Measurements from ENCODE around the gene PFDN4.

Gene PFDN4

DNA sequence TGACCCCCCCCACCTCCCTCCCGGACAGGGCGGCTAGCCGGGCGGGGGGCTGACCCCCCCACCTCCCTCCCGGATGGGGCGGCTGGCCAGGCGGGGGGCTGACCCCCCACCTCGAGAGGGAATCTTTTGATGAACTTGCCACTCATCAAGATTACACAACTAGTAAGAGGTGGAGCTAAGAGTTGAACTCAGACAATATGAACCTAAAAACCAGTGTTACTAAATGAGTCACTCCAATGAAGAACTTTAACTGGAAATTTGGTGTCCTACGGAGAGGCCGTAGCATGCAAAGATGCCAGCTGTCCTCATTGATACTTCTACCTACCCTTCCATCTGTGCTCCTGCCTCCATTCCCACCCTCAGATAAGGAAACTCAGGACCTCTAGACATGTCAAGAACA is 42.8 kb downstream of the PFDN4 start:
- Histone ChIP-seq H3K4me2 (no peak overlapping the region), H2AFZ (ENCODE audit: low read depth) (no peak overlapping the region), H3K27ac (no peak overlapping the region), H3K79me2 (ENCODE audit: insufficient read depth, low read depth) (no peaks in the 10 kb centered on the region), H3K27me3 (ENCODE audit: insufficient read depth, low read depth) (no peaks in the 10 kb centered on the region), H3K4me3 (IDR thresholded peaks at IDR 0.05; ENCODE audit: insufficient read depth, low read depth, low read length) (no peak overlapping the region), H3K36me3 (ENCODE audit: insufficient read depth) (no peaks in the 10 kb centered on the region), H4K20me1 (ENCODE audit: insufficient read depth) (no peaks in the 10 kb centered on the region), H3K4me1 (ENCODE audit: low read depth, poor library complexity, severe bottlenecking) (no peaks in the 10 kb centered on the region), H3K9ac (no peak overlapping the region)
- TF ChIP-seq, protein P1, sequence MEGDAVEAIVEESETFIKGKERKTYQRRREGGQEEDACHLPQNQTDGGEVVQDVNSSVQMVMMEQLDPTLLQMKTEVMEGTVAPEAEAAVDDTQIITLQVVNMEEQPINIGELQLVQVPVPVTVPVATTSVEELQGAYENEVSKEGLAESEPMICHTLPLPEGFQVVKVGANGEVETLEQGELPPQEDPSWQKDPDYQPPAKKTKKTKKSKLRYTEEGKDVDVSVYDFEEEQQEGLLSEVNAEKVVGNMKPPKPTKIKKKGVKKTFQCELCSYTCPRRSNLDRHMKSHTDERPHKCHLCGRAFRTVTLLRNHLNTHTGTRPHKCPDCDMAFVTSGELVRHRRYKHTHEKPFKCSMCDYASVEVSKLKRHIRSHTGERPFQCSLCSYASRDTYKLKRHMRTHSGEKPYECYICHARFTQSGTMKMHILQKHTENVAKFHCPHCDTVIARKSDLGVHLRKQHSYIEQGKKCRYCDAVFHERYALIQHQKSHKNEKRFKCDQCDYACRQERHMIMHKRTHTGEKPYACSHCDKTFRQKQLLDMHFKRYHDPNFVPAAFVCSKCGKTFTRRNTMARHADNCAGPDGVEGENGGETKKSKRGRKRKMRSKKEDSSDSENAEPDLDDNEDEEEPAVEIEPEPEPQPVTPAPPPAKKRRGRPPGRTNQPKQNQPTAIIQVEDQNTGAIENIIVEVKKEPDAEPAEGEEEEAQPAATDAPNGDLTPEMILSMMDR (conservative IDR thresholded peaks at IDR 0.05; ENCODE audit: low read depth, low read length): no peak

DNA sequence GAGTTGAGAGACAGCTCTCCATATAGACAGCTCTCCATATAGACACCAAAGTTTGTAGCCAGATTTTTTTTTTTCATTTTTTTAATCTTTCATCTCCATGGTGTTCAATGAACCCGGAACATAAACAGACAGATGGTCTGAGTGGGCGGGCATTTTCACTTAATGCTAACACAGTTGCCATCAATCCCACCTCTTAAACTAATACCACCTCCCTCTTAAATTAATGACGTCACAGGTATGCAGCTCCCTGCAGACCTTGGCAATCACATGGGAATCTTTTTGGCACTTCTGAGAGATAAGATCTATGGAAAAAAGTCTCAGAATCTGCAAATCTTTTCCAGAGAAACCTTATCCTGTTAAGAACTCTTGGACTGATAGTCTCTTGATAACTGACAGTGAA is 43.2 kb downstream of the PFDN4 start:
- H3K9ac ChIP-seq: no peak overlapping the region
- H3K4me1 ChIP-seq (ENCODE audit: low read depth, poor library complexity, severe bottlenecking): no peaks in the 10 kb centered on the region
- H3K4me2 ChIP-seq: no peak overlapping the region
- H4K20me1 ChIP-seq (ENCODE audit: insufficient read depth): no peaks in the 10 kb centered on the region
- H3K4me3 ChIP-seq (IDR thresholded peaks at IDR 0.05; ENCODE audit: insufficient read depth, low read depth, low read length): no peak overlapping the region
- H3K36me3 ChIP-seq (ENCODE audit: insufficient read depth): no peaks in the 10 kb centered on the region
- no peak overlapping the region for H2AFZ ChIP-seq (ENCODE audit: low read depth)
- no peak overlapping the region for H3K27ac ChIP-seq
- H3K27me3 ChIP-seq (ENCODE audit: insufficient read depth, low read depth): no peaks in the 10 kb centered on the region
- no peaks in the 10 kb centered on the region for H3K79me2 ChIP-seq (ENCODE audit: insufficient read depth, low read depth)
- TF ChIP-seq, protein P1 (conservative IDR thresholded peaks at IDR 0.05; ENCODE audit: low read depth, low read length): no peak

DNA sequence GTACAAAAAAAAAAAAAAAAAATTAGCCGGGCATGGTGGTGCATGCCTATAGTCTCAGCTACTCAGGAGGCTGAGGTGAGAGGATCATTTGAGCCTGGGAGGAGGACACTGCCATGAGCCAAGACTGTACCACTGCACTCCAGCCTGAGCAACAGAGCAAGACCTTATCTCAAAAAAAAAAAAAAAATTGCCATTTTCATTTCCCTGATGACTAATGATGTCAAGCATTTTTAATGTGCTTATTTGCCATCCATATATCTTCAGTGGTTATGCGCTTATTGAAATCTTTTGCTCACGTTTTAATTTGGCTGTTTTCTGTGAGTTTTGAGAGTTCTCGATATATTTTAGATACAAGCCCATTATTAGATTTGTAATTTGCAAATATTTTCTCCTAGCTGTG is 46.7 kb downstream of the PFDN4 start:
- H3K4me3 ChIP-seq (IDR thresholded peaks at IDR 0.05; ENCODE audit: insufficient read depth, low read depth, low read length): no peak overlapping the region
- no peaks in the 10 kb centered on the region for H4K20me1 ChIP-seq (ENCODE audit: insufficient read depth)

DNA sequence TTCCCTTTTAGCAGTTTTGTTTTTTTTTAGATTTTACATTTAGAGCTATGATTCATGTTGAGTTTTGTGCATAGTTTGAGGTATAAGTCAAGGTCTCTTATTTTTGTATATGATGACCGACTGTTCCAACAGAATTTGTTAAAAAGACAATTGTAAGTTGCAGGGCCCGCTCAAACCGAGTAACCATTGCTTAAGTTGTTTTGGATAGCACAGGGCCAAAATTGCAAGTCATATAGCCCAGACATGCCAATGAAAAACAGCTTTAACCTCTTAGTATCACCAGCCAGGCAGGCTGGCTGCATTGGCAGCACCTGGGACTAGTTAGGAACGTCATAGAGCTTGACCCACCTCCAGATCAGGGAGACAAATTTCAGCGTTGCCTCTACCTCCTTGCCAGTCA is 47.3 kb downstream of the PFDN4 start:
- Histone ChIP-seq H4K20me1 (ENCODE audit: insufficient read depth) (no peaks in the 10 kb centered on the region), H3K4me3 (IDR thresholded peaks at IDR 0.05; ENCODE audit: insufficient read depth, low read depth, low read length) (no peak overlapping the region), H3K9ac (no peak overlapping the region), H3K79me2 (ENCODE audit: insufficient read depth, low read depth) (no peaks in the 10 kb centered on the region), H3K27ac (no peak overlapping the region), H3K36me3 (ENCODE audit: insufficient read depth) (no peaks in the 10 kb centered on the region), H3K4me2 (no peak overlapping the region), H2AFZ (ENCODE audit: low read depth) (no peak overlapping the region), H3K27me3 (ENCODE audit: insufficient read depth, low read depth) (no peaks in the 10 kb centered on the region), H3K4me1 (ENCODE audit: low read depth, poor library complexity, severe bottlenecking) (no peaks in the 10 kb centered on the region)
- TF ChIP-seq, protein P1 (conservative IDR thresholded peaks at IDR 0.05; ENCODE audit: low read depth, low read length): no peak

More for the DNA sequence above, 46.7 kb downstream of the PFDN4 start:
- no peak overlapping the region for H3K27ac ChIP-seq
- H3K36me3 ChIP-seq (ENCODE audit: insufficient read depth): no peaks in the 10 kb centered on the region
- H3K4me2 ChIP-seq: no peak overlapping the region
- H3K9ac ChIP-seq: no peak overlapping the region
- TF ChIP-seq, protein P1 (conservative IDR thresholded peaks at IDR 0.05; ENCODE audit: low read depth, low read length): no peak
- no peaks in the 10 kb centered on the region for H3K27me3 ChIP-seq (ENCODE audit: insufficient read depth, low read depth)
- no peaks in the 10 kb centered on the region for H3K79me2 ChIP-seq (ENCODE audit: insufficient read depth, low read depth)
- H3K4me1 ChIP-seq (ENCODE audit: low read depth, poor library complexity, severe bottlenecking): no peaks in the 10 kb centered on the region
- H2AFZ ChIP-seq (ENCODE audit: low read depth): no peak overlapping the region

Data from KMS-11 (cell line).